Stimulated activated CD8-positive, alpha-beta memory T cell treated with anti-CD3 and anti-CD28 coated beads, Interleukin-7, amount 100 ng/mL, for 4 hours (primary cell): Measurements from ENCODE around the gene STK17A.
A peak's percentile ranks its signal among the peaks of the same experiment; 100 is the strongest.
"Not testable (repeated sequence)": the region's sequence is repeated elsewhere in the genome, so short reads cannot be mapped to it uniquely, and the experiment has no call there.

ENCODE experiments used
- DNase-seq, 2 donors: peaks; one replicate each; pipeline ENCODE4 v3.0.0-alpha.2; 2020; ENCODE audit warnings: low read depth in 2 of 2

STK17A gene

GRCh38 chr7:43658718-43659548, 76.0 kb downstream of the STK17A start:
- no peak for DNase-seq

GRCh38 chr7:43659549-43659896, 76.6 kb downstream of the STK17A start:
- DNase-seq: no peak

- DNase-seq: no peak
Measured at GRCh38 chr7:43660141-43660540, 77.2 kb downstream of the STK17A start.

- no peak for DNase-seq
Measured at GRCh38 chr7:43664681-43665080, 81.8 kb downstream of the STK17A start.

DNA sequence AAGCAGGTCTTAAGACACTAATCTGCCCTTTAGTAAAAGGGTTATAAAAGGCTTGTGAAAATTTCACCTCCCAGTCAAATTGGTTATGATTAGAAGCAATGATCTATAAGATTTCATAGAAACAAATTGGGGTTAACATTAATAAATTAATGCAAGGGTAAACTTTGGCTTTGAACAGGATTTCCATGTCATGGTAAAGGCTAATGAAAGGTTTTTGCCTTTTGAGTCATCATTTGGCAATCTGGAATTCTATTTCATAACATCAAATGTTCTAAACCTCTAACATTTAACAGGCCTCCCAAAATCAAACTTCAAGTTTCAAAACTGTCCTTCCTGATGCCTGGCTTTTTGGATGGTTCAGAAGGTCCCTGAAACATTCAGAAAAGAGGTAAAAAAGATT, 84.0 kb downstream of the STK17A start:
- DNase-seq: no peak

- no peak for DNase-seq
Measured at GRCh38 chr7:43668035-43668434, 85.1 kb downstream of the STK17A start.

DNA sequence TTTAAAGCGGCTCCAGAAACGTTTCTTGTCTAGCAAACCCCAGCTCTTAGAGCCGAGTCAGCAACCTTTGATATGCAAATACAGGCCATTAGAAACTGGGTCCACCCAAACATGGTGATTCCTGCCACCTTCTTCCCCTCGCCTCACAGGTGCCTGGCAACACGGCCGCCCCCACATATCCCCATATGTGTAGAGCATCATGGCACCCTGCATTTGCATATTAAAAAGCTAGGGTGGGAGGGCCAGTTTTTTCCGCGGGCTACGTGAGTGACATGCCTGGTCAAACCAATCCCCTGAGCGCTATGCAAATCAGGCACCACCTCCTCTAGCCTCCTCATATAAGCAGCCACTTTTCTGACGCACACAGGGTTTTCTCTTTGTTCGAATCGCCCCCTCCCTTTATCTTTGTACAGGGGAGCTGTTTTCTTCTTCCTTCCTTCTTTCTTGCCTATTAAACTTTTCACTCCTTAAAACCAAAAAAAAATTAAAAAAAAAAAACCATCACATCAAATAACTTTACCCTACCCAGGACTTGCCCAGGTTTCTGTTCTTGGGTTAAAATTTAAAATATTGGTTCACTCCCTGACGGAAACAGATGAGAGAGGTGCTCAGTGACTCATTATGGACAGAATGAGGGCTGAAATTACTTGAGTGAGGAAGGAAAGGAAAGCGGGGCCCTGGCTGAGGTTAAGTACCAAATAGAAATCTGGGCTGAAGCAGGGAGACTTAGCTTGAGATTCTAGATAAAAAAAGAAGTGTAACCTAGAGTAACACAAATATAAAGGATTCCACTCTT, 86.6 kb downstream of the STK17A start:
- peak; percentile 62 to 65 for DNase-seq

DNA sequence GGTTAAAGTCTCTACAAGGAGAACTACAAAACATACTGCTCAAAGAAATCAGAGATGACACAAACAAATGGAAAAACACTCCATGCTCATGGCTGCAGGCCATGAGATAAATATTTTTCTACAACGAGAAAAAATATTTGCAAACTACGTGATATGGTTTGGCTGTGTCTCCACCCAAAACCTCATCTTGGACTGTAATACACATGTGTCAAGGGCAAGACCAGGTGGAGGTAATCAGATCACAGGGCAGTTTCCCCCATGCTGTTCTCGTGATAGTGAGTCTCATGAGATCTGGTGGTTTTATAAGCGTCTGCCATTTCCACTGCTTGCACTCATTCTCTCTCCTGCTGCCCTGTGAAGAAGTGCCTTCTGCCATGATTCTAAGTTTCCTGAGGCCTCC, 88.6 kb downstream of the STK17A start:
- DNase-seq: no peak

DNA sequence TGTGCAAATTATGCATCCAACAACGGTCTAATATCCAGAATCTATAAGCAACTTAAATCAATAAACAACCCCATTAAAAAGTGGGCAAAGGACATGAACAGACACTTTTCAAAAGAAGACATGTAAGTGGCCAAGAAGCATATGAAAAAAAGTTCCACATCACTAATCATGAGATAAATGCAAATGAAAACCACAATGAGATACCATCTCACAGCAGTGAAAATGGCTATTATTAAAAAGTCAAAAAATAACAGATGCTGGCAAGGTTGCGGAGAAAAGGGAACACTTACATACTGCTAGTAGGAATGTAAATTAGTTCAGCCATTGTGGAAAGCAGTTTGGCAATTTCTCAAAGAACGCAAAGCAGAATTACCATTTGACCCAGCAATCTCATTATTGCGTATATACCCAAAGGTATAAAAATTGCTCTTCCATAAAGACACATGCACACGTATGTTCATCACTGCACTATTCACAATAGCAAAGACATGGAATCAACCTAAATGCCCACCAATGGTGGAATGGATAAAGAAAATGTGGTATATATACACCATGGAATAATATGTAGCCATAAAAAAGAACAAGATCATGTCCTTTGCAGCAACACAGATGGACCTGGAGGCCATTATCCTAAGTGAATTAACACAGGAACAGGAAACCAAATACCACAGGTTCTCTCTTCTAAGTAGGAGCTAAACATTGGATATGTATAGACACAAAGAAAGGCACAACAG, 90.5 kb downstream of the STK17A start:
- DNase-seq: not testable (repeated sequence)

GRCh38 chr7:43674559-43675436, 91.9 kb downstream of the STK17A start:
- DNase-seq: no peak
